GM12892 (cell line): ENCODE data around the gene MRPL14.

Experiments
- DNase-seq: peaks from one replicate; pipeline ENCODE4 v3.0.0; 2011; ENCODE audit not compliant: insufficient read length
- FAIRE-seq: peaks from 2 replicates; lab custom pipeline; 2011; peaks lifted over from hg19 to GRCh38; lab: Jason Lieb, UNC
- POLR2A ChIP-seq: IDR thresholded peaks from 2 replicates; pipeline ENCODE4 v1.6.1; 2011; ENCODE audit warnings: low read depth, low read length, control low read depth
- POLR2AphosphoS5 ChIP-seq: IDR thresholded peaks from 2 replicates; pipeline ENCODE4 v1.6.1; 2011; ENCODE audit warnings: low read depth, low read length, control low read depth
- TAF1 ChIP-seq: IDR thresholded peaks from 2 replicates; pipeline ENCODE4 v1.6.1; 2011; ENCODE audit warnings: low read depth, mild to moderate bottlenecking, control low read depth, low read length, borderline replicate concordance

The MRPL14 gene

DNA sequence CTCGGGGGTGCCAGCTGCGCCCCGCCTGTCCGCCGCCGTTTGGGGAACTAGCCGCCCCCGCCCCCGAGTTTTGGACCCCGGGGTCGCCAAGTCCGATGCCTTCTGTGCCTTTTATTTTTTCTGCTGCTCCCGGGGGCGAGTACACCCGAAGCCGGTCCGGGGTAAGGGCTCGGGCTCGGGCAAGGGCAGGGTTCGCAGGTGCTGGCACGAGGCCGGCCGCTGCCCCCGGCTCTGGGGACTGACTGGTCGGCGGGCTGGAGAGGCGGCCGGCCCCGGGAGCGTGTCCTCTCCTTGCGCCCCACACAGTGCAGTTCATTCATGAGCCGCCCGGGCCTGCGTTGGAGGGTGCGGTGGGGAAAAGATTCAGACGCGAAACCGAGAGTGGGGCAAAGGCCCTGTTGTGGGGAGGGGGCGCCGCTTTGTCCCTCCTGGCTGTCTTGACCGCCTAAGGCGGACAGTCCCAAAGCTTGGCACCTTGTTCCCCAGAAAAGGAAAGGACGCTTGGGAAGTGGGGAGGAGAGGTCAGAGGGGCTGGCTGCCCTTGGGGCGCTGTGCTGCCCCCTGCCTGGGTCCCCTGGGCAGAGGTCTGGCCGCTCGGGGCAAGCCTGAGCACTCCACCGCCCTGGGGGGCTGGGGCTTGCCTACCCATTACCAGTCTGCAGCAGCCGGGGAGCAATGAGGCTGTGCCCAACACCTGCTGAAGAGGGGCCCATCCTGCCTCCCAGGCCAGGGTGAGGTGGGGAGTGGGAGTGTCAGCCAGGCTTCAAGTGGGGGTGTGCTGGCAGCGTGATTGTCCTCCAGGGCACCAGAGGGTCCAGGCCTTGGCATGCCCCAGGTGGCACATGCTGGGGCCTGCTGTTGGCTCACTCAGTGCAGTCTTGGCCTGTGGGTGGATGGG is 1.0 kb upstream of the MRPL14 start:
- DNase-seq (no peak), FAIRE-seq (no peak)
- no peak for TF ChIP-seq TAF1
- no peak for TF ChIP-seq POLR2A
- no peak for TF ChIP-seq POLR2AphosphoS5

DNA sequence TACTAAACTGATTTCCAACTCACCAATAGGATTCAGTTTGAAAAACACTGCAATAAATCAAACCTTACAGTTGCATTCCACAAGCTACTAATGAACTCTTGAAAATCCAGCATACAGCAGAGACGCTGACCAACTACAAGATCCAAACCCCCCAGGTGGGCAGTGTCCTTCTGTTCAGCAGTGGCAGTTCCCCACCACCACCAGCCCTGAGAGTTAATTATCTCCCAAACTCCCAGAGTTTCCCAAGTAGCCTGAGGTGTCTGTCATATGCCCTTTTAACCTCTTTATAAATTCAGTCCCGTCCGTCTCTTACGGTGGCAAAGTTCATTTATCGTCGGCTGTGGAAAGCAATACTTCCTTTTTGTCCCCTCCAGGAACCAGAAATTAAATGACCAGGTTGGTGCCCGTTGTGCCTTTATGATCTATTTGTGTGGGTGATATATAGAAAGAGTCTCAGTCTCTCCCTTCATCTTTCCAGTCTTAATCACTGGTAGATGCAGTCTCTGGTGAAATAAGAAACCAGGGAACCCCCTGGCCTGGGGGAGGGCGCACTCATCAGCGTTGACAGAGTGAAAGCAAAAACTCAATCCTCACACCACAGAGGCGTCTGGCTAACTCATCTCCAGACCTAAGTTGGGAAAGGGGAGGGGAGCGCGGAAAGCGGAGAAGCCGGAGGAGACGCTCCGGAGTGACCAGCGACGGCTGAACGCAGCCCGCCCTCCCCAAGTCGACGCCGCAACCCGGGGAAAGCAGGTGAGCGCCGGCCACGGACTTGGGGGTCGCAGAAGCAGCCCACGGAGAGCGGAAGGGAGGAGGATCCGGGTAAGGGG is 717 bp downstream of the MRPL14 start:
- TF ChIP-seq POLR2AphosphoS5: peak; percentile 77; the same call in 1 of the 2 replicates
- peak; percentile 72; the same call in 1 of the 2 replicates for TF ChIP-seq POLR2A
- TF ChIP-seq TAF1: no peak
- DNase-seq: peak; percentile 68
- peak; percentile 73 for FAIRE-seq

DNA sequence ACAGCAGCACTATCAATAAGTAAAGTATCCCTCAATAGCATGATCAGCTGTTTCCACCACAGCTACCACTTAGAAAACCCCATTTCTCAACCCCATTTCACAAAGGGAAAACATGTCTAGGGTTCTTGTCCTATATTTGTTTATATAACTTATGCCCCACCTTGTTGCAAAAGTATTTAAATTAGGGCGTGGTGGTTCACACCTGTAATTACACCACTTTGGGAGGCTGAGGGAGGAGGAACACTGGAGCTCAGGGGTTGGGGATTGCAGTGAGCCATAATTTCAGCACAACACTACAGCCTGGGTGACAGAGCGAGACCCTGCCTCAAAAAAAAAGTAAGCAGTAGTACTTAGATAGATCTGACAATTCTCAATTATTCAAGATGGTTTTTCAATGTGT is 3.7 kb downstream of the MRPL14 start:
- FAIRE-seq: no peak
- TF ChIP-seq POLR2A (no peak), TAF1 (no peak), POLR2AphosphoS5 (no peak)

DNA sequence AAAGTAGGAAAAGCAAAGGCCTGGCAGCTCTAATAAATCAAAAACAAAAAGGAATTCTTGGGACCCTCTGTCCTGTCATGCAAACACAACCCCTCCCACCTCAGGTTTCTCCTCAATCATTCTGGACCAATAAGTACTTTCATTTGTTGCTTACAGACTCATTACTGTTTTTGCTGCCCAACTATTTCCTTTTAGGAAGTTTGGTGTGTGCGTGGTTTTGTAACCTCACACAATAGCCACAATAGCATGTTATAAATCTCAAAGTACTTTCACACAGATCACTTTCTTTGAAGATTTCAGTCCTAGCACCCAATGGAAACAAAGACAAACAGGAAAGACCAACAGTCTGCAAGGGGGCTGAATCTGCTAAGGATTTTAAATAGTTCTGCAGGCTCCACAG is 4.5 kb downstream of the MRPL14 start:
- TF ChIP-seq POLR2AphosphoS5: no peak
- no peak for TF ChIP-seq POLR2A
- no peak for TF ChIP-seq TAF1
- DNase-seq (no peak), FAIRE-seq (no peak)

More for the DNA sequence above, 3.7 kb downstream of the MRPL14 start:
- DNase-seq: no peak

DNA sequence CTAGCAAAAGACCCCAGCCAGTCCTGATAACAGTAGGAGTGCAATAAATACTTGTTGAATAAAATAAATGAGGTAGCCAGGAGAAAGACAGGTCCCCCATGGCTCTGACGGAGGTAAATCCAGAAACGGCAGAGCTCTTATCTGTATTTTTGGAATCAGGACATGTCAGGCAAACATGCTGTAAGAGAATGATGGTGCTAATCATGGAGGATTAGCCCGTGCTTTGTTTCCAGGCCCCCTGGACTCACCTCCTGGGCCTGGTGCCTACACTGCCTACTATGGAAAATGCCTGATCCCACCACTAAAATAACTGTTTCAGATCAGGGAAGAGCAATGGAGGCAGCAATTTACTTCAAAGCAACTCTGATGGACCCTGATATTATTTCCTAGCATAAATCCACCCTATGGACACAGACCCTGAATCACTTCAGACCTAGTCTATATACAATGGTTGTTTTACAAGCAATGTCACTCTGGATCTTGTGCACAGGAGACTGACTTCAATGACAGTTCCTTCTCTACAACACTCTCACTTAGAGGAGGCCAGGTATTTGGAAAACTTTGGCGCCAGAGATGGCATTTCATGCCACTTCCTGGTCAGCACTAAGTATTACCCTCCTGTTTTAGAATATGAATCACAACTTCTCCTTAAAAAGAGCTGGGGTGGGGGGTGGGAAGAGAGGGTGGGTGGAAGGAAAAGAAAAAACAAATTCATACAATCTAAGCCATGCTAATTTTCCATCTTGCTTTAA is 6.4 kb downstream of the MRPL14 start:
- no peak for FAIRE-seq
- TF ChIP-seq POLR2AphosphoS5 (no peak), TAF1 (no peak), POLR2A (no peak)

DNA sequence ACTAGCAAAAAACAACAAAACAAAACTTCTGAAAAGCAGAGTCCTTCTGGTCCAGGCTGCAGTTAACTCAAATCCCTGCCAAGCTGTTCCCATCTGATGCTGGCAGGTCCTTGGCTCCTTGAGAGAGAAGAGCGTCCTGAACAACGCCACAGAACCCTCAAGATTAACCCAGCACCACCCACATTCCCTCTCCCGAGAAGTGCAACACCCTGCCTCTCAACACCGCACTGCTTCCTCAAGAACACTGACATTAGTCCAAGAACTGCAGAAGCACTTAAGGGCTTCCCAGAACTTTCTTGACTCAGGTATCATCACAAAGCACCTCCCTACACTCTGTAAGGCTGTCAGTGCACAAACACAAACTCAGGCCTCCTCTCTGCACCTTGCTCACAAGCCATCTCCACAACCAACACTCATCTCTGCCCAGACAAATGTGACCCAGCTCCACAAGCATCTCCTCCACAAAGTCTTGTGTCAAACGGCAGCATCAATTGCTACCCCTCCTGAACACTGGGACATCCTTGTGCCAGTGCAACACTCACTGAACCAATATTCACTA is 7.5 kb downstream of the MRPL14 start:
- FAIRE-seq (no peak), DNase-seq (no peak)
- TF ChIP-seq POLR2AphosphoS5: no peak
- TF ChIP-seq TAF1: no peak
- TF ChIP-seq POLR2A: no peak

More for the DNA sequence above, 6.4 kb downstream of the MRPL14 start:
- no peak for DNase-seq

DNA sequence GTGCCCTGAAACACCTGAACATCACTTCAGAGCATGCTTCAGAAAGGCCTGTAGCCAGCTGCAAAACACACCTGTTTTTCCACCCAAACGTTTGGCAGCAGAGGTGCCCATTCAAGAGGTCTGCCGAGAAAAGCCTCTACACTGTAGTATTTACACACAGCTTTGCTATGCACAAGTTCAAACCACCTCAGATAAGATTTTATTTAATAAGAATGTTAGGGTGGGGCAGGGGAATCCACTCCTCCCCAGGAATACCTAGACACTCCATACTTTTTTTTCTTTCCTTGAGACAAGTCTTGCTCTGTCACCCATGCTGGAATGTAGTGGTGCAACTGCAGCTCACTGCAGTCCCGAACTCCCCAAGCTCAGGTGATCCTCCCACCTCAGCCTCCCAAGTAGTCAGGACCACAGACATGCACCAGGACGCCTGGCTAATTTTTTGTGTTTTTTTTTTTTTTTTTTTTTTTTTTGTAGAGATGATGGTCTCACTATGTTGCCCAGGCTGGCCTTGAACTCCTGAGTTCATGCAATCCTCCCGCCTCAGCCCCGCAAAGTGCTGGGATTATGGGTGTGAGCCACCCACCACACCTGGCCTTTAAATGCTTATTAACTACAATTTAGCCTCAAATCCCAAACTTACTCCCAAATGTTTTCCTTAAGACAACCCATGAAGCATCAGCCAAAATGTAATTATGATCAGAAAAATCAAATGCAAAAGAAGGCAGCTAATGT is 9.7 kb downstream of the MRPL14 start:
- no peak for DNase-seq
- FAIRE-seq: no peak
- TF ChIP-seq POLR2A (no peak), POLR2AphosphoS5 (no peak), TAF1 (no peak)

DNA sequence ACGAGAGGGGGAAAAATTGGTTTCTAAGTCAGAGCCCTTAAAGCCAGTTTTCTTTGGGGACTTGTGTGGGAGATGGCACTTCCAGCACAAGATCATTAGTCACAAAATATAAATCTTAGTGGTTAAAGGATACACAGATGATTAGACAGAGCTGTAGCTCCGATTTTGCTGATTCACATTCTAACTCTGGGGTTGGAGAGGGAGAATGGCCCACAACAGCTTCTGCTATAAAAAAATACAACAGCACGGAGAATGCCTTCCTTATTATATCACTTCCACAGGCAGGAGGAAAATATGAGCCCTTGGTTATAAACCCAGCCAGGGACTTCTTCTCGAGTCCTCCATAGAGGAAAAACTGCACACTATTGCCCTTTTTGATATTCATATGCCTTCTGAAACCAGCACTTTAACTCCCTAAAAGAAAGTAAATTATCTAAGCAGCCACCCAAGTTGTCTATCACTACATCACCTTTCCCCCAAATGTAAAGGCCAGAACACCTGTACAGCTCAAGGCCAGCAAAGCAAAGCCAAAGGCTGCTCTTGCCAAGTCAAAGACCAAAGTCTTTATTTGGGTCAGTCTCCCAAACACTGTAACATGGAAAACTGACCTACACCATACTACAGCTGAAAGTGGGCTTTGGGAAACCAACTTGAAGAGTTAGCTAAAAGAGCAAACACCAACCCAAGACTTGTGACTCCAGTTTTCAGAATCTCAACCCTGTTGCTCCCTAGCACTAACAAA is 10.4 kb downstream of the MRPL14 start:
- FAIRE-seq (no peak), DNase-seq (no peak)
- no peak for TF ChIP-seq POLR2AphosphoS5
- no peak for TF ChIP-seq POLR2A
- no peak for TF ChIP-seq TAF1

DNA sequence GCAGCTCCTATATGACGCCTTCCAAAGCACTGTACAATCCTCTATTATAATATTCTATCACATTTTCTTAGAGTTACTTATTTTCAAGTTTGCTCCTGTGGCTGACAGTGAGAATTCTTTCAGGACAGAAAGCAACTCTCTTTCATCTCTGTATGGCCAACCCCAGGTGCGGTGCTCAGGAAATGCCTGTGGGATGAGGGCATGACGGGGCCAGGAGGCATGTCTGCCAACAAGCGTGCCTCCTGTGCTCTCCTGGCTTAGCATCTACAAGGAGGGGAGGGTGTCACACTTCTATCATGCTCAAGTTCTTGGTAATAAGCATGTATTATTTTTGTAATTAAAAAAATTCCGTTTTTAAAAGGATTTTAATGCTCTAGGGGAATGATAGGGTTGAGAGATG is 11.4 kb downstream of the MRPL14 start:
- FAIRE-seq (no peak), DNase-seq (no peak)
- no peak for TF ChIP-seq POLR2AphosphoS5
- TF ChIP-seq TAF1: no peak
- no peak for TF ChIP-seq POLR2A

DNA sequence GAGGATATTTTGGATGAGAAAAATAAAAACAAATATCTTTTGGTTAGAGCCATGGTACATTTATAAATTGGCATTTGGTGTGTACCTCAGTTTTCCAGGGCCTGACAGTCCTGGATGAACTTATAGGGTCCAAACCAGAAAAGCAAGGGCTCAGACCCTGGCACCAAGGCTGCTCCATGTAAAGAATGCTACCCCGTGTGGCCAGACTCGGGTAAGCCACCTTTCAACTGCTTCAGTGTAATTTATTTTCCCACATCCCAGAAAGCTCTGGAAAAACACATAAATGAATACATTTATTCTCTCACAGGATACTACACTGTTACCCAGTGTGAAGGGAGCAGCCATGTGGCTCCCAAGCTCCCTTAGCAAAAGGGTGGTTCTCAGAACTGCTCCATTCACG is 13.8 kb downstream of the MRPL14 start:
- no peak for TF ChIP-seq TAF1
- TF ChIP-seq POLR2AphosphoS5: no peak
- TF ChIP-seq POLR2A: no peak
- FAIRE-seq: no peak
- DNase-seq: no peak
